ENCODE data around the gene GNAS-AS1. TPM values are rescaled to one million over a fixed set of nuclear protein-coding genes. Genes with fewer than 3 reads are reported as not detected.
A peak's percentile ranks its signal among the peaks of the same experiment; 100 is the strongest.

Gene GNAS-AS1
- total RNA-seq, 1 donor from 2014 or later = 0.97 TPM

DNA sequence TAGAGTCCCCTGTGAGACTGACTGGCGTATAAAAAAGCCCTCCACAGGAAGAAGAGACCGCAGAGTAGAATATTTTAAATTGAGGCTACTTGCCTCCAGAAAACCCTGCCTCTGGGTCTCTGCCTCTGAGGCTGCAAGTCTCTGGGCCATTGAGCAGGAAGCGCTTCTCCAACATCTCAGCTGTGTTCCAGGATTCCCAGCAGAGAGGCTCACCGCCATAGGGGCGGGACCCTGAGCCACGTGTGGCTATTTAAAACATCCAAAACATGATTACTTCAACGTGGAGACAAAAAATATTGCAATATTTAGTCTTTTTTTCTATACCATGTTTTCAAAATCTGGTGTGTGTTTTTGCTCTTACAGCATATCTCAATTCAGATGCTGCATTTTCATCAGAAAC is 59.4 kb downstream of the GNAS-AS1 start:
- ATAC-seq (no peak), DNase-seq (no peak)
- no peaks in the 10 kb centered on the region for H3K36me3 ChIP-seq
- H3K9me3 ChIP-seq = no peaks in the 10 kb centered on the region
- peaks cover 23% of the 10 kb centered on the region for H3K27me3 ChIP-seq (ENCODE audit: low read depth)
- H3K4me3 ChIP-seq = no peak overlapping the region
- H3K4me1 ChIP-seq = no peaks in the 10 kb centered on the region
- intact Hi-C loops (cut with DNase I) = no loop called here
- no peak overlapping the region for H3K27ac ChIP-seq
- TF ChIP-seq, protein P1, sequence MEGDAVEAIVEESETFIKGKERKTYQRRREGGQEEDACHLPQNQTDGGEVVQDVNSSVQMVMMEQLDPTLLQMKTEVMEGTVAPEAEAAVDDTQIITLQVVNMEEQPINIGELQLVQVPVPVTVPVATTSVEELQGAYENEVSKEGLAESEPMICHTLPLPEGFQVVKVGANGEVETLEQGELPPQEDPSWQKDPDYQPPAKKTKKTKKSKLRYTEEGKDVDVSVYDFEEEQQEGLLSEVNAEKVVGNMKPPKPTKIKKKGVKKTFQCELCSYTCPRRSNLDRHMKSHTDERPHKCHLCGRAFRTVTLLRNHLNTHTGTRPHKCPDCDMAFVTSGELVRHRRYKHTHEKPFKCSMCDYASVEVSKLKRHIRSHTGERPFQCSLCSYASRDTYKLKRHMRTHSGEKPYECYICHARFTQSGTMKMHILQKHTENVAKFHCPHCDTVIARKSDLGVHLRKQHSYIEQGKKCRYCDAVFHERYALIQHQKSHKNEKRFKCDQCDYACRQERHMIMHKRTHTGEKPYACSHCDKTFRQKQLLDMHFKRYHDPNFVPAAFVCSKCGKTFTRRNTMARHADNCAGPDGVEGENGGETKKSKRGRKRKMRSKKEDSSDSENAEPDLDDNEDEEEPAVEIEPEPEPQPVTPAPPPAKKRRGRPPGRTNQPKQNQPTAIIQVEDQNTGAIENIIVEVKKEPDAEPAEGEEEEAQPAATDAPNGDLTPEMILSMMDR (IDR thresholded peaks at IDR 0.05) = no peak

DNA sequence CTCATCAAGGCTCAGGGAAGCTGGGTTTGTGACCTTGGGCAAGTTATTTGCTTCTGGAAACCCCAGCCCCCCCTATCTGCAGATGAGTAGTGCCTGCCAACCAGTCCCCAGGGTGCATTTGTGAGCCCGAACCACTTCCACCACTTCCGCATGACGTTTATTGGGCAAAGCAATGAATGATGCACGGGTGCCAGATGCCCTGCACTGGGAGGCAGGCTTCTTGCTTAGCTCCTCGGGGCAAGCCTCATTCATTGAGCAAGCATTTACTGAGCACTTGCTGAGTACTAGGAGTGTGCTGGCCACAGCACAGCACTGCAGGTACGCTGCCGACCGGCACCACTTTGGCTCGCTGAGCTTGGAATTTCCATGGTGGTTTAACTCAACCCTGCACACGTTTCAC is 60.2 kb downstream of the GNAS-AS1 start:
- Histone ChIP-seq H3K4me3 (no peak overlapping the region), H3K27me3 (ENCODE audit: low read depth) (peaks cover 23% of the 10 kb centered on the region), H3K36me3 (no peaks in the 10 kb centered on the region), H3K4me1 (no peaks in the 10 kb centered on the region), H3K27ac (no peak overlapping the region), H3K9me3 (no peaks in the 10 kb centered on the region)
- TF ChIP-seq, protein P1 (IDR thresholded peaks at IDR 0.05) = no peak
- ATAC-seq (no peak), DNase-seq (no peak)
- intact Hi-C loops (cut with DNase I) = no loop called here

DNA sequence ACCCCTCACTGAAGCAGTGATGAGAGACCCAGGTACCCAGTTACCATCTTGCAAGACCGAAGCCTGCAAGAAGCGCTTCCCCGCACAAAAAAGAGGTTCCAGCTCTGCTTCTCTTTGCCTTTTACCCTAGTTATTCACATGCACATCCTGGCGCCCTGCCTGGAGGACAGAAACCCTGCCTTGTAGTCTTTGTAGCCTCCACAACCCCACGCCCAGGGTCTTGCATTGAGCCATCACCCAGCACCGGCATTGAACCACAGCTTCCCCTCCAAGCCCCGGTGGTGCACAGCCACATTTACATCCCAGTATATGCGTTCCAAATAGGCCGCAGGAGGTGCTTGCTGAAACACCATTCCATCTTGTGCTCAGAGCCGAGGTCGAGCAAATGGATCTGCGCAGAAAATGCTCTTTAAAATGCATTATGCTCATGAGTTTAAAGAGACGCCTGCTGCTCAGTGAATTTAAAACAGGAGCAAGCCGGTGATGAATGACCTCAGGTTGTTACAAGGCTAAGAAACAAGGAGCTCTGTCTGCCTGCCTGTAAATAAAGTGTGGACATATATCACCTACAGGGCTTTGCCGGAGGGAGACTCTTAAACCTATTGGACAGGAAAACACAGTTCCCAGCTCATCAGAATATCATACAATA is 61.7 kb downstream of the GNAS-AS1 start:
- H3K9me3 ChIP-seq = no peaks in the 10 kb centered on the region
- H3K4me1 ChIP-seq = no peaks in the 10 kb centered on the region
- no peak for DNase-seq
- ATAC-seq = no peak
- TF ChIP-seq, protein P1 (IDR thresholded peaks at IDR 0.05) = no peak
- no peaks in the 10 kb centered on the region for H3K36me3 ChIP-seq
- H3K4me3 ChIP-seq = no peak overlapping the region
- intact Hi-C loops (cut with DNase I) = no loop called here
- H3K27ac ChIP-seq = no peak overlapping the region
- H3K27me3 ChIP-seq (ENCODE audit: low read depth) = peaks cover 19% of the 10 kb centered on the region

DNA sequence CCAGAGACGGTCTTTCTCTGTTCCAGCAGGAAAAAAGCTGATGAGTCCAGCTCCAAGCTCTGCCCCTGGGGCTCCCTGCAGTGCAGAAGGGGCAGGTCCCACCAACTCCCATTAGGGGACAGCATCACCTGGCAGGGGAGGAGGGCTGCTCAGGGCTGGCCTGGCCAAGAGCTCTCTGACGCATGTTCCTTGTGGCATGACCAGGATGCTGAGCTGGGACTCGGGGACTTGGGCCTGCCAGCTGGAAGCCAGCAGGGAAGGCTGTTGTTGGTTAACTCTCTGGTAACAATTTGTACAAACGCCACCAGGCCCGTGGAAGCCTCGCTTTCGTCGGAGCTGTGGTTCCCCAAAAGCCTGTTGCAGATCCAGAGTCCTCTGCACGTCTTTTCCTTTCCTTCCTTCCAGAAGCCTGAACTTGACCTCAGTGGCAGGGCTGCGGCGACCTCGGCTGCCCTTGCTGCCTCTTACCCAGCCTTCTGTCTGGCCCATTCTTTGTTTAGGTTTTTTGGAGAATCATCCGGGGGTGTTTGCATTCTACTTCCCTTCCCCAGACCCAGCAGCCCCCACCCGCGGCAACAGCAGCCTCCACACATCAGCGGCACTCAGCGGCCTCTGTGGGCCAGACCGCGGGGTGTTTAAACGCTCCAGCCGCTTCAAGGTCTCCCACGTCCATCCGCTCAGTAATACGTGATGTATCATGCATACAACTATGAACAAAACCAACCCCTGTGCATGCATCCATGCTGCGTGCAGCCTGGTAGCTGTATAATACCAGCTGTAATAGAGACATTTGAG is 63.3 kb downstream of the GNAS-AS1 start:
- ATAC-seq = peak in 1 of 2 donors; percentile 12
- peaks cover 26% of the 10 kb centered on the region for H3K27me3 ChIP-seq (ENCODE audit: low read depth)

DNA sequence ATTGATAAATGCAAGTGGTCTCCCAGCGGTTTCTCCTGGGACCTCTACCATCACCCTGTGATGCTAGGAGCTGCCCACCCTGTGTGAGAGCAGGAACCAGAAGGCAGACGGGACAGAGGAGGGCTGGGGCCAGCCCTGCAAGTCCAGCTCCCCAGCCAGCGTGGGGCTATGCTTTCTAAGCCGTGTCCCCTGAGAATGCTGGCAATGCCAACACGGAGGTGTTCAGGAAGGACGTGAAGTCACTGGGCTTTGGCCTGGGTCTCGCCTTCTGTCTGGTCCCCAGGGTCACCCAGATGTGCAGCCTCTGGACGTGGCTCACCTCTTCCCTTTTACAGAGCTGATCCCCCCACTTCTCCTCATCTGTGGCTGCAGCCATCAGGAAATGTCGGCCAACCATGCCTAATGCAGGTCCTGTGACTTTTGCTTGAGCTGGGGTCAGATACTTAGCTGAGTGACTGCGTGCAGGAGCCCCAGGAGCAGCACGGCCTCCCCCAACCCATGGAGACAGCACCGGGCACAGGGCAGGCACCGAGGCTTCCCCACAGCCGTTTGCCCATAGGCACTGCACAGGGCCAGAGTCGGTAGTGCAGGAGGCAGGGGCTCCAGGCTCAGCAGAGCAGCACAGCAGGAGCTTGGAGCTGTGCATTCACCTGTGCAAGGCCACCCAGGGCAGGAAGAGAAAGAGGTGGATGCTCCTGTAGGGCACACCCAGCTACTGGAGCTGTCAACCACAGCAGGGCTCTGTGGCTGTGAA is 66.2 kb downstream of the GNAS-AS1 start:
- intact Hi-C loops (cut with DNase I) = no loop called here
- TF ChIP-seq, protein P1 (IDR thresholded peaks at IDR 0.05) = no peak

More for the DNA sequence above, 63.3 kb downstream of the GNAS-AS1 start:
- intact Hi-C loops (cut with DNase I) = no loop called here
- Histone ChIP-seq H3K27ac (no peak overlapping the region), H3K36me3 (no peaks in the 10 kb centered on the region), H3K4me3 (no peak overlapping the region), H3K4me1 (no peaks in the 10 kb centered on the region), H3K9me3 (no peaks in the 10 kb centered on the region)
- DNase-seq = no peak
- TF ChIP-seq, protein P1 (IDR thresholded peaks at IDR 0.05) = no peak

More for the DNA sequence above, 66.2 kb downstream of the GNAS-AS1 start:
- no peaks in the 10 kb centered on the region for H3K36me3 ChIP-seq
- no peak overlapping the region for H3K4me3 ChIP-seq
- H3K27me3 ChIP-seq (ENCODE audit: low read depth) = peaks cover 26% of the 10 kb centered on the region
- no peaks in the 10 kb centered on the region for H3K9me3 ChIP-seq
- no peaks in the 10 kb centered on the region for H3K4me1 ChIP-seq
- DNase-seq = no peak
- ATAC-seq = peak in 1 of 2 donors; percentile 18
- no peak overlapping the region for H3K27ac ChIP-seq
